D721Med (cell line): Measurements from ENCODE around the gene SPRR2G.
"Not testable (repeated sequence)": the region's sequence is repeated elsewhere in the genome, so short reads cannot be mapped to it uniquely, and the experiment has no call there.

Experiments
- DNase-seq: peaks from one replicate; pipeline ENCODE4 v3.0.0; 2011; ENCODE audit warnings: low spot score; ENCODE audit not compliant: insufficient read length
- FAIRE-seq: peaks from 2 replicates; lab custom pipeline; 2011; peaks lifted over from hg19 to GRCh38; lab: Jason Lieb, UNC
- TF ChIP-seq, protein P1 (sequence below): IDR thresholded peaks from 2 replicates; pipeline ENCODE4 v1.5.1; 2012; ENCODE audit warnings: mild to moderate bottlenecking, control low read depth; ENCODE audit not compliant: insufficient read depth; ENCODE audit errors: missing control alignments

Gene SPRR2G

DNA sequence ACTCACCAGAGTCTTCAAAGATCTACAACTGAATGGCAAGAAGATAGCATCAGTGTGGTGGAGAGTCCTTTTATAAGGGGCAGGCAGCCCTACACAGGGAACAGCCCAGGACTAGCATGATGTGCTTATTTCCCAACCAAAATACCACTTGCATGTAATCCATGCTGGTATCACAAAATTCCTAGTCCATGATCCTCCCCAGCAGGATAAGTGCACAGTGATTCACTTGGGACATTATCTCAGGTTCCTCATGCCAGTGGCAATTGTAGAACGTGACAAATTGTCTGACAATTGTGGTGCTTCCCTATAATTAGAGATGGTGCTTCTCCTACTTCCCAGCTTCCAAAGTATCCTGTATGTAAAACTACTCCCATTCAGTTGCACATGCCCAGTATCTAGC lies at the start of gene SPRR2G:
TSS of gene SPRR2G (minus strand) at position 45 of the 400 bp plus-strand sequence. CDS start 780 bp downstream, outside the sequence.
- TF ChIP-seq, protein P1, sequence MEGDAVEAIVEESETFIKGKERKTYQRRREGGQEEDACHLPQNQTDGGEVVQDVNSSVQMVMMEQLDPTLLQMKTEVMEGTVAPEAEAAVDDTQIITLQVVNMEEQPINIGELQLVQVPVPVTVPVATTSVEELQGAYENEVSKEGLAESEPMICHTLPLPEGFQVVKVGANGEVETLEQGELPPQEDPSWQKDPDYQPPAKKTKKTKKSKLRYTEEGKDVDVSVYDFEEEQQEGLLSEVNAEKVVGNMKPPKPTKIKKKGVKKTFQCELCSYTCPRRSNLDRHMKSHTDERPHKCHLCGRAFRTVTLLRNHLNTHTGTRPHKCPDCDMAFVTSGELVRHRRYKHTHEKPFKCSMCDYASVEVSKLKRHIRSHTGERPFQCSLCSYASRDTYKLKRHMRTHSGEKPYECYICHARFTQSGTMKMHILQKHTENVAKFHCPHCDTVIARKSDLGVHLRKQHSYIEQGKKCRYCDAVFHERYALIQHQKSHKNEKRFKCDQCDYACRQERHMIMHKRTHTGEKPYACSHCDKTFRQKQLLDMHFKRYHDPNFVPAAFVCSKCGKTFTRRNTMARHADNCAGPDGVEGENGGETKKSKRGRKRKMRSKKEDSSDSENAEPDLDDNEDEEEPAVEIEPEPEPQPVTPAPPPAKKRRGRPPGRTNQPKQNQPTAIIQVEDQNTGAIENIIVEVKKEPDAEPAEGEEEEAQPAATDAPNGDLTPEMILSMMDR = no peak
- DNase-seq (no peak), FAIRE-seq (no peak)

- TF ChIP-seq, protein P1 = no peak
- FAIRE-seq = no peak
- DNase-seq = no peak
Observed at GRCh38 chr1:153195216-153195615, 44.5 kb upstream of the SPRR2G start.

DNA sequence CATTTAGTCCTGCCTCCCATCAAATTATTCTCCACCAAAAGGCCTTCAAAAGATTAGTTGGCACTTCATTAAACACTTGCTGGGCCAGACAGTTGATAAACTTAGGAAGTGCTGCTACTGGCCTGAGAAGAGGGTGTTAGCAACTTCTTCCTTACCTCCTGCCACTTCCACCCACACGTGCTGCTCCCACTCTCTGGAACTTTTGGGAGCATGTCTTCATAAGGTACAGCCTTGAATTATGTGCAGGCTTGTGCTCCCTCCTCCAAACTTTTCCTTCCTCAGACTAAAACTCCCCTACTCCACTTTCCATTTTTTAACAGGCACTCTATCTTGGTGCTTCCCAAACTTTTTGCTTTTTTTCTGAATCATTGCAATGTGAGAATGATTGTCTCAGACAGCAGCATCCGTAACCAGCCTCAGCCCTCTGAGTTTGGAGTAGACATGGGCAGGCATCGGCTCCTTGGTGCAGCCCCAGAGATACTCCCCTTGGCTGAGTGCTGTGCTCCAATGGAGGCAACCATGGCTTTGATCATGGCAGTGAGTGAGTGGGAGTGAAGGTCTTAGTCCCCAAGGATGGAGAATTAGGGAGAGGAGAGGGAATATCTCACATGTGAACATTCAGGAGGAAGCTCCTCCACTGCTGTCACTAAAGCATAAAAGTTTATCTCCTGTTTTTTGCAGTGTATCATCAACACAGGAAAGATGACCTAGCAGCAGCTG lies 43.8 kb upstream of the SPRR2G start:
- TF ChIP-seq, protein P1 = no peak
- DNase-seq (no peak), FAIRE-seq (no peak)

GRCh38 chr1:153192697-153193096 lies 42.0 kb upstream of the SPRR2G start:
- TF ChIP-seq, protein P1 = peak; percentile 32
- DNase-seq (no peak), FAIRE-seq (no peak)

DNA sequence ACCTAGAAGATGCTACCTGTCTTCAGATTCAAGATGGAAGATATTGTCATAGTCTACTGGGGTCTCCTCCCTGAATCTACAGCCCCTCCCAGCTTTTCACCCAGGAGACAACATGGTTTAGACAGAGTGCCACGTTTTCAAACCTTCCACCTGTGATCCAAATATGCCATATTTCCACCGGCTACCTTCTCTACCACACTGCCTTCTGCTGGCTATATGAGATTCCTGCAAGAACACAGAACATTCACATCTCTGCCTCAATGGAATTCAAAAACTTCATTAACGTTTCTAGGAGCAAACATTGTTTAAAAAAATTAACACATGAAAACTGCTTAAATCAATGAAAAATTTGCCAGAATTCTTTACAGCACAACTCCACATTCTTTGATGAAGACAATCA lies 39.7 kb upstream of the SPRR2G start:
- DNase-seq = no peak
- FAIRE-seq = no peak

GRCh38 chr1:153188301-153188700 lies 37.6 kb upstream of the SPRR2G start:
- not testable (repeated sequence) for DNase-seq, FAIRE-seq

More for the DNA sequence above, 39.7 kb upstream of the SPRR2G start:
- TF ChIP-seq, protein P1 = peak; percentile 23

- DNase-seq (no peak), FAIRE-seq (no peak)
- TF ChIP-seq, protein P1 = no peak
Observed at GRCh38 chr1:153180556-153180955, 29.9 kb upstream of the SPRR2G start.

DNA sequence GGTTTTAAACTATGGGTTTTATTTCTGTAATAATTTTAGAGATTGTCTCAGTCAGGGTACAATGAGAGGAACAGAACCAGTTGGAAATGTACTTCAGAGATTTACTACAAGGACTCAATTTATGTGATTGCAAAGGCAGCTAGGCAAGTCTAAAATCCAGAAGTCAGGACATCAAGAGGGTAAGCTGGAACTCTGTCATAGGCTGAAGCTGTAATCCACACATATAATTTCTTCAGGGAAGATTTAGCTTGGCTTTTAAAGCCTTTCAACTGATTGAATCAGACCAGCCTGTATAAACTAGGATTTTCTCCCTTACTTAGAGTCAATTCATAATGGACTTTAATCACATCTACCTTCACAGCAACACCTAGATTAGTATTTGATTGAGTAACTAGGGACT lies 28.2 kb upstream of the SPRR2G start:
- TF ChIP-seq, protein P1 = no peak
- DNase-seq (no peak), FAIRE-seq (no peak)
